ENCODE measurements around the gene WBP2. TPM values are rescaled to one million over a fixed set of nuclear protein-coding genes. Genes with fewer than 3 reads are reported as not detected.
A peak's percentile ranks its signal among the peaks of the same experiment; 100 is the strongest.

Gene WBP2
- total RNA-seq, 4 donors from 2014 or later: 24.9 to 44.2 (median 36.9) TPM

GRCh38 chr17:75826561-75827307 is 28.4 kb downstream of the WBP2 start:
- no peak for DNase-seq
- 60 to 69% methylated on average over 8 to 9 of the region's 14 CpGs for WGBS, 2 donors

GRCh38 chr17:75825748-75826370 is 29.3 kb downstream of the WBP2 start:
- 77 to 86% methylated on average over 6 to 7 of the region's 12 CpGs for WGBS, 2 donors
- no peak for DNase-seq
- Histone ChIP-seq H3K4me1 (peaks cover 13 to 50% (median 16%) of the 10 kb centered on the region in 3 donors), H3K9me3 (no peaks in the 10 kb centered on the region), H3K36me3 (peaks cover 15 to 91% (median 15%) of the 10 kb centered on the region in 3 donors), H3K4me3 (no peak overlapping the region), H3K27ac (no peak overlapping the region), H3K27me3 (no peaks in the 10 kb centered on the region)
- intact Hi-C loops (cut with DNase I): no loop called here
- TF ChIP-seq POLR2A (IDR thresholded peaks at IDR 0.05) (no peak), CTCF (IDR thresholded peaks at IDR 0.05) (no peak)

More at GRCh38 chr17:75826561-75827307, 28.4 kb downstream of the WBP2 start:
- Histone ChIP-seq H3K4me1 (peaks cover 13 to 50% (median 16%) of the 10 kb centered on the region in 3 donors), H3K27ac (peak overlapping the region; percentile 66 to 86 (median 78)), H3K9me3 (no peaks in the 10 kb centered on the region), H3K4me3 (no peak overlapping the region), H3K27me3 (no peaks in the 10 kb centered on the region), H3K36me3 (peaks cover 9 to 90% (median 12%) of the 10 kb centered on the region in 3 donors)
- intact Hi-C loops (cut with DNase I): no loop called here
- no peak for TF ChIP-seq POLR2A (IDR thresholded peaks at IDR 0.05)
- no peak for TF ChIP-seq CTCF (IDR thresholded peaks at IDR 0.05)

- no peak for DNase-seq
- 60% methylated on average over 2 of the region's 13 CpGs; no CpG with 5 or more reads in 1 of the 2 donors for WGBS, 2 donors
- H3K9me3 ChIP-seq: no peaks in the 10 kb centered on the region
- no peak for TF ChIP-seq CTCF (IDR thresholded peaks at IDR 0.05)
- TF ChIP-seq POLR2A (IDR thresholded peaks at IDR 0.05): no peak
- intact Hi-C loops (cut with DNase I): no loop called here
- no peaks in the 10 kb centered on the region for H3K27me3 ChIP-seq
- peaks cover 22 to 91% (median 23%) of the 10 kb centered on the region in 3 donors for H3K36me3 ChIP-seq
- H3K4me1 ChIP-seq: peaks cover 13 to 50% (median 16%) of the 10 kb centered on the region in 3 donors
- peak overlapping the region in 1 of 4 donors; percentile 41 for H3K27ac ChIP-seq
- H3K4me3 ChIP-seq: no peak overlapping the region
These were observed 30.0 kb downstream of the WBP2 start for GRCh38 chr17:75825149-75825552.

GRCh38 chr17:75824666-75825065 is 30.5 kb downstream of the WBP2 start:
- DNase-seq: no peak
- peaks cover 13 to 50% (median 16%) of the 10 kb centered on the region in 3 donors for H3K4me1 ChIP-seq
- no peaks in the 10 kb centered on the region for H3K9me3 ChIP-seq
- intact Hi-C loops (cut with DNase I): loop anchor here (5.0 kb wide), 1 partner anchor 52 kb away; no protein-coding TSS in a partner anchor
- H3K36me3 ChIP-seq: peaks cover 27 to 91% (median 27%) of the 10 kb centered on the region in 3 donors
- peak overlapping the region in 1 of 4 donors; percentile 41 for H3K27ac ChIP-seq
- no peaks in the 10 kb centered on the region for H3K27me3 ChIP-seq
- TF ChIP-seq CTCF (IDR thresholded peaks at IDR 0.05): no peak
- no peak for TF ChIP-seq POLR2A (IDR thresholded peaks at IDR 0.05)
- H3K4me3 ChIP-seq: no peak overlapping the region
- WGBS, 2 donors: no CpG with 5 or more reads among the region's 2 CpGs

- DNase-seq: no peak
- TF ChIP-seq CTCF (IDR thresholded peaks at IDR 0.05): no peak
These were observed 31.0 kb downstream of the WBP2 start for GRCh38 chr17:75824050-75824552.

More at GRCh38 chr17:75824050-75824552, 31.0 kb downstream of the WBP2 start:
- Histone ChIP-seq H3K36me3 (peaks cover 33 to 92% (median 33%) of the 10 kb centered on the region in 3 donors), H3K4me3 (no peak overlapping the region), H3K27me3 (no peaks in the 10 kb centered on the region), H3K27ac (no peak overlapping the region), H3K4me1 (peaks cover 13 to 50% (median 16%) of the 10 kb centered on the region in 3 donors), H3K9me3 (no peaks in the 10 kb centered on the region)
- intact Hi-C loops (cut with DNase I): loop anchor here (5.0 kb wide), 1 partner anchor 52 kb away; no protein-coding TSS in a partner anchor
- 92 to 100% methylated on average over 1 to 9 of the region's 13 CpGs for WGBS, 2 donors
